GM12878 (cell line): ENCODE data around the gene CLBA1. TPM values are rescaled to one million over a fixed set of nuclear protein-coding genes. Genes with fewer than 3 reads are reported as not detected.

Experiments used
- ATAC-seq: fragments of 200-7000 bp; cut with Tn5 transposase; 3 replicates; pipeline ENCODE4 v1.9.1; 2020; ENCODE audit warnings: mild to moderate bottlenecking, moderate library complexity
- BruUV-seq: library from RNA; stranded (reverse); fragments of 400-500 nt; replicated peaks from 2 replicates; lab custom pipeline; 2021; lab: Mats Ljungman, UMichigan
- CTCF ChIA-PET: fragments of 300-600 bp; sonication (Branson Sonifier 250); formaldehyde crosslinking; extraction: SDS; loops from one replicate; lab custom pipeline; 2021; ENCODE audit warnings: inconsistent platforms; lab: Yijun Ruan, JAX
- POLR2A ChIA-PET: fragments of 350-600 bp; formaldehyde crosslinking; extraction: SDS; loops from one replicate; lab custom pipeline; 2021; ENCODE audit warnings: inconsistent platforms; lab: Charles Lee
- RAD21 ChIA-PET: fragments of 300-600 bp; sonication (Branson Sonifier 250); formaldehyde crosslinking; loops from one replicate; lab custom pipeline; 2023; ENCODE audit warnings: antibody characterized with exemption; ENCODE audit not compliant: unreplicated experiment; lab: Charles Lee
- SMC1A ChIA-PET: fragments of 300-600 bp; sonication (Branson Sonifier 250); formaldehyde crosslinking; loops from one replicate; lab custom pipeline; 2023; ENCODE audit not compliant: unreplicated experiment, uncharacterized antibody; lab: Charles Lee
- DNase-seq: peaks from one replicate; pipeline ENCODE4 v3.0.0-alpha.2; 2011; ENCODE audit warnings: low read depth, low spot score
- FAIRE-seq: peaks from 3 replicates; lab custom pipeline; 2011; peaks lifted over from hg19 to GRCh38; lab: Jason Lieb, UNC
- H2AFZ ChIP-seq: 2 replicates; pipeline ENCODE4 v1.6.0; 2011; ENCODE audit warnings: low read depth, low read length, control low read depth; ENCODE audit not compliant: control insufficient read depth
- H3K27ac ChIP-seq: 2 replicates; pipeline ENCODE4 v1.5.1; 2011; ENCODE audit warnings: control low read depth; ENCODE audit not compliant: control insufficient read depth, insufficient read depth
- H3K27me3 ChIP-seq, 2 experiments: replicated peaks in 1 of 2; 2 replicates each; pipeline versions ENCODE4 v1.6.0 to v1.6.1; 2011; ENCODE audit warnings: low read length in 1 of 2; ENCODE audit not compliant: control insufficient read depth in 2 of 2, insufficient read depth in 2 of 2
- H3K36me3 ChIP-seq, 2 experiments: 2 replicates each; pipeline ENCODE4 v1.5.1; 2011; ENCODE audit warnings: low read length in 1 of 2; ENCODE audit not compliant: control insufficient read depth in 2 of 2, insufficient read depth in 2 of 2
- H3K4me1 ChIP-seq: 2 replicates; pipeline ENCODE4 v1.6.1; 2011; ENCODE audit warnings: mild to moderate bottlenecking, low read length, moderate library complexity, mixed read lengths; ENCODE audit not compliant: control insufficient read depth, insufficient read depth
- H3K4me2 ChIP-seq: 2 replicates; pipeline ENCODE4 v1.6.0; 2011; ENCODE audit warnings: control low read depth; ENCODE audit not compliant: control insufficient read depth, insufficient read depth
- H3K4me3 ChIP-seq: fragments of 200-600 bp; sonication (generic); 2 replicates; pipeline ENCODE4 v1.5.1; 2016
- H3K79me2 ChIP-seq: 2 replicates; pipeline ENCODE4 v1.6.0; 2011; ENCODE audit warnings: low read length; ENCODE audit not compliant: control insufficient read depth, insufficient read depth
- H3K9ac ChIP-seq: 2 replicates; pipeline ENCODE4 v1.8.0; 2011; ENCODE audit warnings: low read length, control low read depth, mixed read lengths; ENCODE audit not compliant: control insufficient read depth, insufficient read depth
- H3K9me3 ChIP-seq: replicated peaks from 3 replicates; pipeline ENCODE4 v1.5.1; 2011; ENCODE audit warnings: mild to moderate bottlenecking, low read length; ENCODE audit not compliant: control insufficient read depth, insufficient read depth
- H4K20me1 ChIP-seq: 2 replicates; pipeline ENCODE4 v1.6.0; 2011; ENCODE audit not compliant: control insufficient read depth, insufficient read depth
- ATF7 ChIP-seq: fragments of 450-650 bp; IDR thresholded peaks from 2 replicates; pipeline ENCODE4 v1.6.1; 2016; ENCODE audit warnings: low read depth, mild to moderate bottlenecking
- CHD2 ChIP-seq: IDR thresholded peaks from 2 replicates; pipeline ENCODE4 v1.6.1; 2011; ENCODE audit warnings: low read depth, low read length, improper control_type of control experiment, borderline replicate concordance
- HCFC1 ChIP-seq: fragments of 150-350 bp; IDR thresholded peaks from 2 replicates; pipeline ENCODE4 v1.6.1; 2014; ENCODE audit warnings: low read length
- IRF4 ChIP-seq: IDR thresholded peaks from 2 replicates; pipeline ENCODE4 v1.6.1; 2011; ENCODE audit warnings: low read depth, low read length
- NR2F1 ChIP-seq: fragments of 450-650 bp; conservative IDR thresholded peaks from 2 replicates; pipeline ENCODE4 v1.6.1; 2017; ENCODE audit warnings: mild to moderate bottlenecking
- PAX5 ChIP-seq: IDR thresholded peaks from 2 replicates; pipeline ENCODE4 v1.6.1; 2011; ENCODE audit warnings: low read depth, low read length, borderline replicate concordance
- SKIL ChIP-seq: fragments of 450-650 bp; IDR thresholded peaks from 2 replicates; pipeline ENCODE4 v1.6.1; 2017; ENCODE audit warnings: mild to moderate bottlenecking, low read depth, inconsistent platforms; ENCODE audit not compliant: poor library complexity, severe bottlenecking
- SMAD5 ChIP-seq: IDR thresholded peaks from 2 replicates; pipeline ENCODE4 v1.6.1; 2016; ENCODE audit warnings: antibody characterized with exemption, low read depth
- SUZ12 ChIP-seq: fragments of 200-600 bp; sonication (generic); IDR thresholded peaks from one replicate; pipeline ENCODE4 v1.6.1; 2018; ENCODE audit warnings: antibody characterized with exemption, mild to moderate bottlenecking; ENCODE audit not compliant: unreplicated experiment
- TCF12 ChIP-seq: IDR thresholded peaks from 2 replicates; pipeline ENCODE4 v1.6.1; 2011; ENCODE audit warnings: low read depth, mild to moderate bottlenecking, low read length
- YBX1 ChIP-seq: fragments of 450-650 bp; IDR thresholded peaks from 2 replicates; pipeline ENCODE4 v1.6.1; 2016; ENCODE audit warnings: antibody characterized with exemption
- ZBTB40 ChIP-seq: fragments of 450-650 bp; IDR thresholded peaks from 2 replicates; pipeline ENCODE4 v1.6.1; 2016; ENCODE audit warnings: mild to moderate bottlenecking, moderate library complexity, borderline replicate concordance
- WGBS: methylation state at CpG from one replicate; pipeline ENCODE4 v1.1.6; 2016; ENCODE audit warnings: low lambda C conversion rate; ENCODE audit not compliant: insufficient replicate concordance, insufficient coverage; ENCODE audit errors: missing lambda C conversion rate; 5-methylcytosine and 5-hydroxymethylcytosine counted together
- in situ Hi-C: fragments of 300-500 bp; cut with MboI; formaldehyde crosslinking; loops from 9 replicates; pipeline ENCODE4 v1.14.3; 2018; ENCODE audit warnings: mixed read lengths
- intact Hi-C: fragments of 100-400 bp; cut with micrococcal nuclease; formaldehyde crosslinking; loops from one replicate; pipeline ENCODE4 v1.14.2; 2022; ENCODE audit not compliant: unreplicated experiment
- polyA plus RNA-seq, 11 experiments: library from polyadenylated mRNA; depleted of rRNA in 4 of 11; unstranded in 6 of 11; stranded (reverse) in 5 of 11; fragments of >200 nt; fragmentation: Nextera tagmentation in 4 of 11; fragmentation: Illumina TruSeq in 1 of 11; extraction: Ambion mirVana in 4 of 11; extraction: Trizol in 1 of 11; gene quantifications; 1 replicate in 1 of 11; 2 replicates in 10 of 11; pipeline versions ENCODE4 v1.2.1 to v1.2.3, GENCODE V29; 2011 to 2016; ENCODE audit warnings: inconsistent platforms in 2 of 11, missing spikeins in 2 of 11, low read depth in 1 of 11
- total RNA-seq, 4 experiments: library from RNA; depleted of rRNA in 3 of 4; stranded (reverse); fragments of >200 nt in 3 of 4; fragmentation: Illumina TruSeq in 1 of 4; extraction: Trizol in 1 of 4; gene quantifications; 2 replicates each; pipeline versions ENCODE4 v1.2.1 to v1.2.3, GENCODE V29; 2013 to 2021

CLBA1 gene
- total and polyA plus RNA-seq, 10 of the 15 experiments (the other 5 are each of a cell fraction or from before 2014, with no cell fraction given), result 0.07 to 1.1 (median 0.62) TPM; not detected in 1

DNA sequence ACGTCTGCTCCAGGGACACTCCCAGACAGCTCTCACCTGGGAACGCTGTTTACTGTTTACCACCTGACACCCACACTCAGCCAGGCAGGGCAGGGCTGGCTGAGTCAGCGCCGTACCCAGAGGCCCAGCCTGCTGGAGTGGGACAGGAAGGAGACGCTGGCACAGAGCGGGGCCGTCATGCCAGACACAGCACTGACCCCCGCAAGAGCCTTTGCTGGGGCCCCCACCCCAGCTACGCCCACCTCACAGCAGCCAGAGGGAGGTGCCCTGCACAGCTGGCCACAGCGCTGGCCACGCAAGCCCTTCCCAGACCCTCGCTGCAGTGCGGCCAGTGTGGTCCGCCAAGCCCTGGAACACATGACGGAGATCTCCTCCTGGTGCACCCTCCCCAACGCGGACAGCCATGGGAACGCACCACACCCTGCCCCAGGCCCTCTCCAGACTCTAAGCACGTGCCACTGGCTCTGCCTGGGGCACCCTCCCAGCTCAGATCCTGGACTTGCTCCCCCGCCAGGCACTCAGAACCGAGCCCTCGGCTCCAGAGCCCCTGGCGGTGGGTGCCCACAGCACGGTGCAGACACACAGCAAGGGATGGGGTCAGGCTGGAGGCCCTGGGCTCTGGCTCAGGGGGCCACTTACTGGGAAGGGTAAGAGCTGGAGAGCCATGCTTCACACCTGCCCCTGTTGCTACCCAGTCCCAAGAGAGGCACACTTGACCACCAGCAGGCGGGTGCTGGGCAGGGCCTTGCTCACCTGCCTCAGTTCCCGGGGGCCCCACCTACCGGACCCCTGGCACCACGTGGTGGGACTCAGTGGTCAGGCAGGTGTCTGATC is 13.1 kb upstream of the CLBA1 start (continued):
- no peak for TF ChIP-seq CHD2
- TF ChIP-seq YBX1, result no peak
- TF ChIP-seq SKIL, result no peak
- no peak for TF ChIP-seq SMAD5
- TF ChIP-seq HCFC1, result no peak
- no peak for TF ChIP-seq NR2F1
- TF ChIP-seq PAX5, result no peak
- TF ChIP-seq TCF12, result no peak
- no peak for TF ChIP-seq IRF4
- TF ChIP-seq SUZ12, result no peak
- no peak for TF ChIP-seq ATF7

- SMC1A ChIA-PET, result interaction anchor here (1.0 kb wide), 1 partner anchor 72 kb away, joined by 5 read pairs; no protein-coding TSS in a partner anchor
- no peaks in the 10 kb centered on the region for H4K20me1 ChIP-seq
- H3K27me3 ChIP-seq, result peaks cover 8 to 14% of the 10 kb centered on the region in 2 experiments
- H3K4me3 ChIP-seq, result no peak overlapping the region
- no TSS peak for BruUV-seq
- CTCF ChIA-PET, result interaction anchor here (5.0 kb wide), 1 partner anchor 71 kb away, joined by 82 read pairs; no protein-coding TSS in a partner anchor
- no peak for DNase-seq
- no peaks in the 10 kb centered on the region for H3K9me3 ChIP-seq
- intact Hi-C loops (loop anchor here (10.0 kb wide), 1 partner anchor 78 kb away; no protein-coding TSS in a partner anchor), in situ Hi-C loops (no loop called here)
- no peaks in the 10 kb centered on the region for H3K79me2 ChIP-seq
- POLR2A ChIA-PET, result no interaction called here
- no peaks in the 10 kb centered on the region for H3K36me3 ChIP-seq
- H3K4me2 ChIP-seq, result no peak overlapping the region
- 43% methylated on average over 12 of the region's 12 CpGs for WGBS
- no peak for ATAC-seq
- FAIRE-seq, result no peak
- no peak overlapping the region for H3K9ac ChIP-seq
- RAD21 ChIA-PET, result interaction anchor here (3.8 kb wide), 1 partner anchor 72 kb away, joined by 26 read pairs; no protein-coding TSS in a partner anchor
- H3K27ac ChIP-seq, result no peak overlapping the region
- no peak for TF ChIP-seq ZBTB40
- no peaks in the 10 kb centered on the region; the same call in 1 of the 2 replicates for H3K4me1 ChIP-seq
- H2AFZ ChIP-seq, result no peak overlapping the region
Measured at GRCh38 chr14:104973135-104973384, 12.5 kb upstream of the CLBA1 start.
